Tibial artery (tissue), 4 donors: Measurements from ENCODE around the gene ACVRL1.

Experiments used
- DNase-seq, 2 donors: peaks; one replicate each; pipeline ENCODE4 v3.0.0-alpha.2; 2019
- H3K27ac ChIP-seq, 2 donors: fragments of 200-600 bp; sonication (generic) in 1 of 2; 1 replicate in 1 of 2; 2 replicates in 1 of 2; pipeline ENCODE4 v1.5.1; 2018 to 2019; ENCODE audit warnings: mild to moderate bottlenecking in 1 of 2
- H3K27me3 ChIP-seq, 2 donors: fragments of 200-600 bp; sonication (generic) in 1 of 2; one replicate each; pipeline versions ENCODE4 v1.5.1 to v1.6.0; 2016 to 2019
- H3K36me3 ChIP-seq, 3 donors: fragments of 200-600 bp; sonication (generic) in 2 of 3; one replicate each; pipeline ENCODE4 v1.5.1; 2016 to 2019; ENCODE audit warnings: mild to moderate bottlenecking in 2 of 3
- H3K4me1 ChIP-seq, 4 donors: fragments of 200-600 bp; sonication (generic) in 2 of 4; 1 replicate in 3 of 4; 2 replicates in 1 of 4; pipeline ENCODE4 v1.5.1; 2016 to 2019
- H3K4me3 ChIP-seq, 2 donors: fragments of 200-600 bp; sonication (generic) in 1 of 2; 1 replicate in 1 of 2; 2 replicates in 1 of 2; pipeline ENCODE4 v1.5.1; 2018 to 2019; ENCODE audit warnings: mild to moderate bottlenecking in 2 of 2
- H3K9me3 ChIP-seq, 3 donors: fragments of 200-600 bp; sonication (generic) in 1 of 3; one replicate each; pipeline ENCODE4 v1.5.1; 2016 to 2019
- CTCF ChIP-seq, 2 experiments: fragments of 200-600 bp in 1 of 2; fragments of 450-650 bp in 1 of 2; IDR thresholded peaks; one replicate each; pipeline ENCODE4 v1.5.1; 2017 to 2019; ENCODE audit warnings: antibody characterized with exemption in 2 of 2, mild to moderate bottlenecking in 1 of 2, moderate library complexity in 1 of 2
- intact Hi-C: fragments of 100-400 bp; cut with DNase I; formaldehyde crosslinking; loops from one replicate; pipeline ENCODE4 v1.15.0; 2023; ENCODE audit warnings: low total_unique reads

Gene ACVRL1

GRCh38 chr12:51864833-51865670 lies 42.3 kb upstream of the ACVRL1 start:
- no peaks in the 10 kb centered on the region for H3K36me3 ChIP-seq
- intact Hi-C loops, result no loop called here
- H3K9me3 ChIP-seq, result no peaks in the 10 kb centered on the region
- no peak overlapping the region for H3K27ac ChIP-seq
- H3K27me3 ChIP-seq, result peaks cover 0 to 61% of the 10 kb centered on the region in 2 donors
- H3K4me1 ChIP-seq, result peaks cover 7 to 28% (median 25%) of the 10 kb centered on the region in 4 donors
- H3K4me3 ChIP-seq, result no peak overlapping the region
- no peak for TF ChIP-seq CTCF (IDR thresholded peaks at IDR 0.05)
- DNase-seq, result no peak

GRCh38 chr12:51865757-51866270 lies 41.5 kb upstream of the ACVRL1 start:
- DNase-seq, result no peak
- peaks cover 0 to 63% of the 10 kb centered on the region in 2 donors for H3K27me3 ChIP-seq

GRCh38 chr12:51866324-51866723 lies 41.0 kb upstream of the ACVRL1 start:
- Histone ChIP-seq H3K27ac (no peak overlapping the region), H3K4me1 (peaks cover 7 to 28% (median 25%) of the 10 kb centered on the region in 4 donors), H3K27me3 (peaks cover 0 to 62% of the 10 kb centered on the region in 2 donors), H3K9me3 (no peaks in the 10 kb centered on the region), H3K36me3 (no peaks in the 10 kb centered on the region), H3K4me3 (no peak overlapping the region)
- intact Hi-C loops, result no loop called here
- TF ChIP-seq CTCF (IDR thresholded peaks at IDR 0.05), result no peak
- DNase-seq, result no peak

More at GRCh38 chr12:51865757-51866270, 41.5 kb upstream of the ACVRL1 start:
- Histone ChIP-seq H3K36me3 (no peaks in the 10 kb centered on the region), H3K4me1 (peaks cover 7 to 28% (median 25%) of the 10 kb centered on the region in 4 donors), H3K4me3 (no peak overlapping the region), H3K9me3 (no peaks in the 10 kb centered on the region), H3K27ac (no peak overlapping the region)
- TF ChIP-seq CTCF (IDR thresholded peaks at IDR 0.05), result no peak
- intact Hi-C loops, result no loop called here

- H3K27ac ChIP-seq, result no peak overlapping the region
- no peak overlapping the region for H3K4me3 ChIP-seq
- peaks cover 7 to 28% (median 25%) of the 10 kb centered on the region in 4 donors for H3K4me1 ChIP-seq
- no peak for TF ChIP-seq CTCF (IDR thresholded peaks at IDR 0.05)
- H3K27me3 ChIP-seq, result peaks cover 0 to 64% of the 10 kb centered on the region in 2 donors
- DNase-seq, result no peak
- H3K36me3 ChIP-seq, result no peaks in the 10 kb centered on the region
- no peaks in the 10 kb centered on the region for H3K9me3 ChIP-seq
- intact Hi-C loops, result no loop called here
Observed at GRCh38 chr12:51866762-51867161, 40.5 kb upstream of the ACVRL1 start.

- H3K4me1 ChIP-seq, result peaks cover 7 to 28% (median 25%) of the 10 kb centered on the region in 4 donors
- no peak overlapping the region for H3K27ac ChIP-seq
- no peaks in the 10 kb centered on the region for H3K9me3 ChIP-seq
- H3K36me3 ChIP-seq, result no peaks in the 10 kb centered on the region
- no peak overlapping the region for H3K4me3 ChIP-seq
- no peak for DNase-seq
- TF ChIP-seq CTCF (IDR thresholded peaks at IDR 0.05), result no peak
- intact Hi-C loops, result no loop called here
- H3K27me3 ChIP-seq, result peaks cover 0 to 70% of the 10 kb centered on the region in 2 donors
Observed at GRCh38 chr12:51867371-51867770, 39.9 kb upstream of the ACVRL1 start.
